Inflammatory macrophage treated with lipopolysaccharide for 4 hours (primary cell): ENCODE measurements around the gene PSMB2.
"Not testable (repeated sequence)": the region's sequence is repeated elsewhere in the genome, so short reads cannot be mapped to it uniquely, and the experiment has no call there.

Source experiments
- DNase-seq: peaks from one replicate; pipeline ENCODE4 v3.0.0-alpha.2; 2020

PSMB2 gene

GRCh38 chr1:35641233-35641866, at the start of gene PSMB2:
TSS of gene PSMB2 (minus strand) at chr1:35641526. CDS start at chr1:35641432, 94 bp downstream.
- DNase-seq = peak; percentile 95

GRCh38 chr1:35691080-35691479, 49.8 kb upstream of the PSMB2 start:
- DNase-seq = no peak

- not testable (repeated sequence) for DNase-seq
Observed at GRCh38 chr1:35690103-35690502, 48.8 kb upstream of the PSMB2 start.

- no peak for DNase-seq
Observed at GRCh38 chr1:35688161-35688560, 46.8 kb upstream of the PSMB2 start.

DNA sequence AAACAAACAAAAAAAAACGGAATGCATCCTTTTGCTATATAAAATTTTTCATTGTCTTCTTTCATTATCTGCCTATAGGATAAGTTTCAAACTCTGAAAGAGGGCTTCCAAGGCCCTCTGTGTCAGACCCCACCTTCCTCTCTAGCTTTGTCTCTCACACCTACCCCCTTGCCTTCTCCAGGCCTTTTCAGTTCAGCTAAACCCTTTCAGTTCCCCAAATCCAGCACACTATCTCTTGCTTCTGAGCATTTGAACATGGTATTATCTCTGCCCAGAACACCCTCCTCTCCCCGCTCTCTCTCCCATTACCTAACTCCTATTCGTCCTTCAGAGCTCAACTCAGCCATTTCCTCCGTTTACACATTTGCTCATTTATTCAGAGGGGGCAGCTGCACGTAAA, 41.7 kb upstream of the PSMB2 start:
- no peak for DNase-seq

GRCh38 chr1:35680271-35680670, 38.9 kb upstream of the PSMB2 start:
- no peak for DNase-seq

- no peak for DNase-seq
Observed at GRCh38 chr1:35675773-35676172, 34.4 kb upstream of the PSMB2 start.

DNA sequence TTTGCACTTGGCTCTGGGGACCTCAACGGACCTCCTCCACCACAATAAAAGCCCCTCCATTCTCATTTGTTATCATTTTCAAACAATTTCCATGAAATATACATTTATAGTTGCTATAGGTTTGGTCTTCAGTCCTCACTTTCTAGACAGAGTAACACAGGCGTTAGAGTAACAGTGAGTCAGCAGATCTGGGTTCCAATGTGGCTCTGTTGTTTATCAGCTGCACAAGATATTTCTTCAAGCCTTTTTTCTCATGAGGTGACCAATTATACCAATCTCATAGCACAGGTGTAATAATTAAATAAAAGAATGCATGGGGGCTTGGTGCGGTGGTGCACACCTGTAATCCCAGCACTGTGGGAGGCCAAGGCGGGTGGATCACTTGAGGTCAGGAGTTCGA, 32.8 kb upstream of the PSMB2 start:
- no peak for DNase-seq

- no peak for DNase-seq
Observed at GRCh38 chr1:35672116-35672515, 30.8 kb upstream of the PSMB2 start.

DNA sequence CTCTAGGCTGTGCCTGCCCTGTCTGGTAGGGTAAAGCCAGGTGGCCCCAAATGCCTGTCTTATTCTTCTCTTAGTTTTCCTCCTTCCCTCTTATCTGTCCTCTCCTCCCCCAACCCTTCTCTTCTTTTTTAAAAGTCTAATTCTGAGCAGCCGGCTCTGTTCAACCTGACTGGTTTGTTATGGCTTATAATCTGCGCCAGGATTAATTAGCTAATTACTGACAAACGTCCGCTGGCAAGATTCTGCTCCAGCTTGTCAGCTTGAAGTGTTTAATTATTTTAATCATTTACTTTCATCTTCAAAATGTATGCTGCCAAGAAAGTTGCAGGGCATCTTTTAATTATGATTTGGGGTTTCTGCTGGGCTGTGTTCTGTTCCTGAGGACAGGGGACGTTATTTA, 27.2 kb upstream of the PSMB2 start:
- DNase-seq = no peak

DNA sequence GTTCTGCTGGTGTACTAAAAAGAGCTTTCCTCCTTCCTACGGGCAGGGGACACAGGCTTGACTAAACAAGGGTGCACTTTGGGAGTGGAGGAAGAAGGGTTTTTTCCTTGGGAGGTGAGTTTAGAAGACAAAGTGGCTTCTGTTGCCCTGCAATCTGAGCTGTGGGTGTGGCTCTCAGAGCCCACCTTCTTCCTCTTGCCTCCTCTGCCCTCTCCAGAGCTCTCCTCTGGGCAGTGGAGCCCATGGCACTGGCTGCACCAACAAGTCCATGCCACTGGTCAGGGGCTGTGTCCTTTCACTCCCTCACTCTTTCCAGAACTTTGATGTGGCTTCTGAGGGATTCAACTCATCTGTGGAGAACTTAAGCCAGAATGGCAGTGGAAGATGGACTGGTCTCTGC, 25.6 kb upstream of the PSMB2 start:
- no peak for DNase-seq

DNA sequence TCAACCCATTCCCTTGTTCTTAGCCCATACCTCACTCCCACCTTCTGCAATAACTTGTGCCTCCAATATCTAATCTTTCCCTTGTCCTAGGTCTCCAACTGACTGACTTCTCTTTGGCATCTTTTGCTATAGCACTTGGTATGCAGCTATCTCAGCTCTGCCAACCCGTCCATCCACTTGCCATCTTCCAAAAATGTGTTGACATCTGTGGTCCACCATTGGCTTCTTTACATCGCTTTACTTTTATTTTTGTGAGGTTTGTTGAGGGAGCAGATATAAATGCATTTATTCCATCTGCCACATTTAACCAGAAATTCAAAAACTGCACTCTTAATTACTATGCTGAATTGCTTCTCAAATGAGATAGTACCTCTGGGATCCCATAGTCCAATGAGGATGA, 24.9 kb upstream of the PSMB2 start:
- DNase-seq = no peak

GRCh38 chr1:35663434-35663833, 22.1 kb upstream of the PSMB2 start:
- no peak for DNase-seq

GRCh38 chr1:35661474-35661795, 20.1 kb upstream of the PSMB2 start:
- no peak for DNase-seq

- no peak for DNase-seq
Observed at GRCh38 chr1:35660581-35661473, 19.5 kb upstream of the PSMB2 start.

DNA sequence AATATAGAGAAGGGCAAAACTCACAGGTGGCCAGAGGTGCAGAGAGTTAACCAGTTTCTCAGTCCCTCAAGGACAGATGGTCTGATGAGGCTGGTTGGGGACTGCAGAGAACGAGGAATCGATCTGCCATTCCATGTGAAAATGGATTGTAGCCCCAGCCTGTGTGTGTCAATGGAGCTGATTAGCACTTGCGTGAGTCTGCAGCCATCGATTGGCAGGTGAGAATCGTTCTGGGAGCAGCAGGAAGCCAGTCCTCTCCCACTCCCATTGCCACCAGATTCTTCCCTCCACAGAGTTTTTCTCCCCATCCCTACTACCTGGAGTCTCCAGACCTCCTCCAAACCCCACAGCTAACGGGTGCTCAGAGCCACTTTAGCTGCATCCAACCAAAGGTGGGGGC, 18.3 kb upstream of the PSMB2 start:
- no peak for DNase-seq

GRCh38 chr1:35657851-35658250, 16.5 kb upstream of the PSMB2 start:
- DNase-seq = no peak

DNA sequence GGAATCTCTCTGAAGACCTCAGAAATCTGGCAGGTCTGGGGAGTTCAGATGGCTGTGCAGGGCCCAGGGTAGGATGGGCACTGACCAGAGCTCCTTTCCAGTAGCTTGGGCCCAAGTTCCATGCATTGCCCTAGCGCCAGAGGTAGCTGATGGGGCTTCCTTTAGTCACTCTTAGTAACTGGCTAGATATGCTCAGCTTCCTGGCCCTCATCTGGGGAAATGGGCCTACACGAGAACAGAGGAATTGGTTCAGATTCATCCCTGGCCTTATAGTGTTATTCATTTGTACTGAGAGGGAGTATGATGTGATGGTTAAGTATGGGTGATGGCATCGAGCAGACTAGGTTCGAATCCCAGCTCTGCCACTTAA, 15.5 kb upstream of the PSMB2 start:
- no peak for DNase-seq

GRCh38 chr1:35656148-35656862, 15.0 kb upstream of the PSMB2 start:
- DNase-seq = no peak

GRCh38 chr1:35655196-35655595, 13.9 kb upstream of the PSMB2 start:
- no peak for DNase-seq

DNA sequence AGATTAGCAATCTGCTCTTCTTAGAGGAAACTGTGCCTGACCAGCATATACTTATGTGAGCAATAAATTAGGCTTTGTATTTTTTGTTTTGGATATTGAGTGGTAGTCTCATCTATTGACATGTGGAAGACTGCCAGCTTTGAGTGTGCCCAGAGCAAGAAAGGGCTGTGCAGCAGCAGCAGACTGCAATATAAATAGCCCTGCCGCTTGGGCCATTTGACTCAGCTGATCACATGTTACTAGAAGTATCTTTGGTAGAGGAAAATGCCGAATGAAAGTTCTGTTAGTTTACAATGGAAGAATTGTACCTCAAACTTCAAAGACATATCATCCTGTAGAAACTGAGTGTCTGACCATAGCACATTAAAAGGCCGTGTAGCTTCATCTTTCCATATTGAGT, 9.1 kb upstream of the PSMB2 start:
- DNase-seq = no peak

GRCh38 chr1:35646043-35646442, 4.7 kb upstream of the PSMB2 start:
- DNase-seq = no peak

DNA sequence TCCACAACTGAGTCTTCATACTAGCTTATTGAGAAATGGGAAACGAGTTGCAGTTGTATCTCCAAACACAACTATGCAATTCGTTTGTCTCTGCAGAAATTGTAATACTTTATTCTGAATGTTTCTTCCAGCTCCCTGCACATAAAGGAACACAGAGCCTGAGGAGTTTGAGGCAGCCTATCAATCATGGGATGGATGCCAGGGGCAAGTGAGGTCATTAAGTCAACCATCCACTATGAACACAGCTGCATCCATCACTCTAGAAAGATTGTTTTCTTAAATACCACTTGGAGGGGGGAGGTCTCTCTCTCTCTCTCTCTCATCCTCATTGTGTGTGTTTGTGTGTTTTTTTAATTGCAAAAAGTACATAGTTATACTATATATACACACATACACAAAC, 2.9 kb upstream of the PSMB2 start:
- no peak for DNase-seq

GRCh38 chr1:35642471-35642955, 1.2 kb upstream of the PSMB2 start:
- DNase-seq = peak; percentile 28
